H1 (cell line): ENCODE measurements around the gene PPP1R3E. TPM values are rescaled to one million over a fixed set of nuclear protein-coding genes. Genes with fewer than 3 reads are reported as not detected.

Experiments
- CTCF ChIA-PET: fragments of 300-600 bp; sonication (Branson Sonifier 250); formaldehyde crosslinking; loops from one replicate; lab custom pipeline; 2021; ENCODE audit not compliant: partially characterized antibody; lab: Charles Lee
- POLR2A ChIA-PET: fragments of 300-600 bp; sonication (Branson Sonifier 250); formaldehyde crosslinking; loops from one replicate; lab custom pipeline; 2021; ENCODE audit warnings: inconsistent platforms; ENCODE audit not compliant: partially characterized antibody; lab: Charles Lee
- DNase-seq, 2 experiments: peaks; one replicate each; pipeline versions ENCODE4 v3.0.0 to v3.0.0-alpha.2; 2010 to 2022; ENCODE audit warnings: low spot score in 2 of 2, low read depth in 1 of 2, mixed read lengths in 1 of 2
- FAIRE-seq: peaks from 2 replicates; lab custom pipeline; 2011; peaks lifted over from hg19 to GRCh38; lab: Jason Lieb, UNC
- H2AFZ ChIP-seq: 2 replicates; pipeline ENCODE4 v1.8.1; 2012; ENCODE audit warnings: low read length, inconsistent platforms
- H2AK5ac ChIP-seq: 2 replicates; pipeline ENCODE4 v1.6.1; 2013; ENCODE audit warnings: low read depth, low read length
- H2BK120ac ChIP-seq: replicated peaks from 2 replicates; pipeline ENCODE3; 2013; ENCODE audit warnings: low read depth, low read length, inconsistent platforms
- H2BK12ac ChIP-seq: 2 replicates; pipeline ENCODE4 v1.6.1; 2013; ENCODE audit warnings: low read depth, low read length
- H2BK15ac ChIP-seq: 2 replicates; pipeline ENCODE4 v1.6.1; 2013; ENCODE audit warnings: low read length
- H2BK20ac ChIP-seq: 2 replicates; pipeline ENCODE4 v1.6.1; 2013; ENCODE audit warnings: low read length
- H2BK5ac ChIP-seq: 2 replicates; pipeline ENCODE4 v1.6.1; 2013; ENCODE audit warnings: low read depth, low read length
- H3K14ac ChIP-seq: 2 replicates; pipeline ENCODE4 v1.6.1; 2013; ENCODE audit warnings: inconsistent platforms; ENCODE audit not compliant: insufficient read length
- H3K18ac ChIP-seq: 2 replicates; pipeline ENCODE4 v1.6.1; 2013; ENCODE audit warnings: low read length; ENCODE audit errors: extremely low read depth
- H3K23ac ChIP-seq: 2 replicates; pipeline ENCODE4 v1.6.1; 2013; ENCODE audit warnings: inconsistent platforms; ENCODE audit not compliant: insufficient read length
- H3K23me2 ChIP-seq: 2 replicates; pipeline ENCODE4 v1.6.1; 2013; ENCODE audit warnings: low read depth, low read length
- H3K27ac ChIP-seq: 2 replicates; pipeline ENCODE4 v1.6.1; 2011; ENCODE audit warnings: low read depth, low read length, inconsistent platforms
- H3K27me3 ChIP-seq, 4 experiments: replicated peaks in 1 of 4; 1 replicate in 1 of 4; 2 replicates in 3 of 4; pipeline versions ENCODE4 v1.6.1 to v1.8.1; 2011 to 2013; ENCODE audit warnings: low read length in 3 of 4, mild to moderate bottlenecking in 3 of 4, inconsistent platforms in 2 of 4, mixed read lengths in 2 of 4, moderate library complexity in 1 of 4; ENCODE audit not compliant: control insufficient read depth in 3 of 4, insufficient read depth in 3 of 4; ENCODE audit errors: extremely low read depth in 1 of 4
- H3K36me3 ChIP-seq, 4 experiments: 2 replicates each; pipeline versions ENCODE4 v1.6.1 to v1.8.1; 2011 to 2013; ENCODE audit warnings: mild to moderate bottlenecking in 4 of 4, low read length in 3 of 4, moderate library complexity in 2 of 4, control low read depth in 1 of 4, inconsistent platforms in 1 of 4; ENCODE audit not compliant: insufficient read depth in 4 of 4, control insufficient read depth in 2 of 4
- H3K4ac ChIP-seq: replicated peaks from 2 replicates; pipeline ENCODE3; 2013; ENCODE audit warnings: low read length, low read depth, mixed read lengths, inconsistent platforms; ENCODE audit not compliant: insufficient read length
- H3K4me1 ChIP-seq, 4 experiments: replicated peaks in 1 of 4; 1 replicate in 1 of 4; 2 replicates in 3 of 4; pipeline versions ENCODE4 v1.6.1 to v1.8.1; 2011 to 2013; ENCODE audit warnings: low read length in 3 of 4, inconsistent platforms in 2 of 4, mixed read lengths in 1 of 4; ENCODE audit not compliant: insufficient read depth in 4 of 4, control insufficient read depth in 3 of 4
- H3K4me2 ChIP-seq, 2 experiments: 2 replicates each; pipeline versions ENCODE4 v1.6.1 to v1.8.1; 2011 to 2013; ENCODE audit warnings: low read depth in 2 of 2, low read length in 2 of 2, control low read depth in 1 of 2, inconsistent platforms in 1 of 2, mild to moderate bottlenecking in 1 of 2; ENCODE audit not compliant: insufficient read depth in 1 of 2
- H3K4me3 ChIP-seq, 4 experiments: fragments of 200-600, 300-600 bp in 1 of 4; sonication (generic), shearing (Covaris generic), sonication (Bioruptor Twin) in 1 of 4; 2 replicates each; pipeline versions ENCODE4 v1.5.1 to v1.8.1; 2011 to 2016; ENCODE audit warnings: low read length in 4 of 4, low read depth in 3 of 4, control low read depth in 2 of 4, inconsistent platforms in 2 of 4, mild to moderate bottlenecking in 2 of 4, mixed read lengths in 1 of 4, moderate library complexity in 1 of 4; ENCODE audit not compliant: insufficient read depth in 2 of 4; ENCODE audit errors: extremely low read depth in 1 of 4
- H3K56ac ChIP-seq: replicated peaks from 2 replicates; pipeline ENCODE3; 2013; ENCODE audit warnings: low read depth, mild to moderate bottlenecking, mixed read lengths, low read length, inconsistent platforms; ENCODE audit not compliant: insufficient read length
- H3K79me1 ChIP-seq: 2 replicates; pipeline ENCODE4 v1.6.1; 2013; ENCODE audit warnings: low read depth, low read length, control low read depth
- H3K79me2 ChIP-seq, 2 experiments: 2 replicates each; pipeline versions ENCODE4 v1.6.1 to v1.8.1; 2012 to 2013; ENCODE audit warnings: low read length in 2 of 2, mild to moderate bottlenecking in 2 of 2, inconsistent platforms in 1 of 2; ENCODE audit not compliant: insufficient read depth in 2 of 2, control insufficient read depth in 1 of 2
- H3K9ac ChIP-seq, 4 experiments: replicated peaks in 1 of 4; 1 replicate in 1 of 4; 2 replicates in 3 of 4; pipeline versions ENCODE4 v1.6.1 to v1.8.1; 2011 to 2013; ENCODE audit warnings: low read depth in 3 of 4, low read length in 3 of 4, control low read depth in 2 of 4, mild to moderate bottlenecking in 2 of 4, moderate library complexity in 2 of 4, inconsistent platforms in 1 of 4; ENCODE audit errors: extremely low read depth in 1 of 4
- H3K9me3 ChIP-seq, 2 experiments: 2 replicates each; pipeline versions ENCODE4 v1.6.1 to v1.8.1; 2012 to 2013; ENCODE audit warnings: mild to moderate bottlenecking in 2 of 2, moderate library complexity in 2 of 2, control low read depth in 1 of 2, inconsistent platforms in 1 of 2, low read depth in 1 of 2, low read length in 1 of 2, mixed read lengths in 1 of 2; ENCODE audit not compliant: insufficient read depth in 2 of 2
- H4K20me1 ChIP-seq, 2 experiments: replicated peaks in 1 of 2; 2 replicates each; pipeline versions ENCODE3 to v1.8.1; 2011 to 2013; ENCODE audit warnings: inconsistent platforms in 2 of 2, low read length in 2 of 2, mild to moderate bottlenecking in 1 of 2; ENCODE audit not compliant: insufficient read depth in 2 of 2, control insufficient read depth in 1 of 2
- H4K5ac ChIP-seq: 2 replicates; pipeline ENCODE4 v1.6.1; 2013; ENCODE audit warnings: low read length, low read depth, mixed read lengths, inconsistent platforms; ENCODE audit not compliant: insufficient read length
- H4K8ac ChIP-seq: 2 replicates; pipeline ENCODE4 v1.8.0; 2013; ENCODE audit warnings: mild to moderate bottlenecking, moderate library complexity, low read length, inconsistent platforms; ENCODE audit not compliant: insufficient read depth; ENCODE audit errors: extremely low read depth
- H4K91ac ChIP-seq: replicated peaks from 2 replicates; pipeline ENCODE3; 2013; ENCODE audit warnings: low read length, mixed read lengths, inconsistent platforms; ENCODE audit not compliant: insufficient read length
- CHD1 ChIP-seq: IDR thresholded peaks from 2 replicates; pipeline ENCODE4 v1.6.1; 2012; ENCODE audit warnings: low read depth, low read length, improper control_type of control experiment
- CREB1 ChIP-seq: IDR thresholded peaks from 2 replicates; pipeline ENCODE4 v1.6.1; 2012; ENCODE audit warnings: inconsistent platforms
- EP300 ChIP-seq, 2 experiments: IDR thresholded peaks; 1 replicate in 1 of 2; 2 replicates in 1 of 2; pipeline ENCODE4 v1.6.1; 2011 to 2012; ENCODE audit warnings: low read depth in 2 of 2, low read length in 2 of 2, mild to moderate bottlenecking in 2 of 2, borderline replicate concordance in 1 of 2, inconsistent platforms in 1 of 2, moderate library complexity in 1 of 2
- FOSL1 ChIP-seq: IDR thresholded peaks from 2 replicates; pipeline ENCODE4 v1.6.1; 2011; ENCODE audit warnings: mild to moderate bottlenecking, low read depth, low read length, moderate library complexity; ENCODE audit not compliant: insufficient read depth
- GTF2F1 ChIP-seq: IDR thresholded peaks from 2 replicates; pipeline ENCODE4 v1.6.1; 2012; ENCODE audit warnings: low read depth, low read length, improper control_type of control experiment, borderline replicate concordance
- JUN ChIP-seq: IDR thresholded peaks from 2 replicates; pipeline ENCODE4 v1.6.1; 2011; ENCODE audit warnings: low read depth, mild to moderate bottlenecking, improper control_type of control experiment, low read length
- NRF1 ChIP-seq: IDR thresholded peaks from 2 replicates; pipeline ENCODE4 v1.6.1; 2011; ENCODE audit warnings: mild to moderate bottlenecking, low read depth, low read length, improper control_type of control experiment
- POLR2A ChIP-seq, 2 experiments: IDR thresholded peaks; 1 replicate in 1 of 2; 2 replicates in 1 of 2; pipeline ENCODE4 v1.6.1; 2011; ENCODE audit warnings: low read depth in 2 of 2, low read length in 2 of 2, mild to moderate bottlenecking in 2 of 2; ENCODE audit errors: control extremely low read depth in 1 of 2
- POLR2AphosphoS5 ChIP-seq: IDR thresholded peaks from 2 replicates; pipeline ENCODE4 v1.6.1; 2011; ENCODE audit warnings: low read depth, low read length
- RFX5 ChIP-seq: IDR thresholded peaks from 2 replicates; pipeline ENCODE4 v1.6.1; 2011; ENCODE audit warnings: low read depth, low read length, improper control_type of control experiment, borderline replicate concordance
- SIRT6 ChIP-seq: IDR thresholded peaks from one replicate; pipeline ENCODE4 v1.7.1; 2012; ENCODE audit warnings: low read length, inconsistent platforms
- SP1 ChIP-seq: IDR thresholded peaks from 2 replicates; pipeline ENCODE4 v1.6.1; 2011; ENCODE audit warnings: low read depth, low read length
- SRF ChIP-seq: IDR thresholded peaks from 2 replicates; pipeline ENCODE4 v1.6.1; 2011; ENCODE audit warnings: mild to moderate bottlenecking, low read depth, low read length, moderate library complexity
- SUZ12 ChIP-seq: fragments of 200-600 bp; sonication (generic); IDR thresholded peaks from 2 replicates; pipeline ENCODE4 v1.6.1; 2012; ENCODE audit warnings: mild to moderate bottlenecking, inconsistent platforms, low read length, moderate library complexity, mixed read lengths
- WGBS, 2 experiments: shearing (Covaris generic) in 1 of 2; methylation state at CpG; one replicate each; pipeline versions ENCODE4 v1.1.6 to v1.1.7; 2013 to 2015; ENCODE audit warnings: low lambda C conversion rate in 2 of 2, mixed read lengths in 2 of 2, inconsistent platforms in 1 of 2, low coverage in 1 of 2, missing lambda C conversion rate in 1 of 2; ENCODE audit not compliant: insufficient replicate concordance in 2 of 2, insufficient coverage in 1 of 2, insufficient read length in 1 of 2; ENCODE audit errors: extremely low coverage in 1 of 2, missing lambda C conversion rate in 1 of 2; 5-methylcytosine and 5-hydroxymethylcytosine counted together
- polyA plus RNA-seq, 7 experiments: library from polyadenylated mRNA; depleted of rRNA in 3 of 7; stranded (reverse) in 5 of 7; unstranded in 2 of 7; fragments of >200 nt in 5 of 7; fragments of 200-250 nt in 2 of 7; gene quantifications; 1 replicate in 5 of 7; 2 replicates in 1 of 7; 4 replicates in 1 of 7; pipeline versions ENCODE4 v1.2.1 to v1.2.3, GENCODE V29; 2011 to 2013; ENCODE audit warnings: missing spikeins in 2 of 7, mixed read lengths in 2 of 7
- total RNA-seq: library from RNA; stranded (reverse); fragmentation: NEBNext Ultra II Directional; extraction: Animal tissue kit (Norgen Biotek cat#: 25700); gene quantifications from 2 replicates; pipeline ENCODE4 v1.2.1, GENCODE V29; 2021
- TF ChIP-seq, protein P1 (sequence below): IDR thresholded peaks from 2 replicates; pipeline ENCODE4 v1.6.1; 2012; ENCODE audit warnings: inconsistent platforms

The PPP1R3E gene
- total and polyA plus RNA-seq, 2 of the 8 experiments (the other 6 are each of a cell fraction or from before 2014, with no cell fraction given) = 4.4 to 4.7 TPM

DNA sequence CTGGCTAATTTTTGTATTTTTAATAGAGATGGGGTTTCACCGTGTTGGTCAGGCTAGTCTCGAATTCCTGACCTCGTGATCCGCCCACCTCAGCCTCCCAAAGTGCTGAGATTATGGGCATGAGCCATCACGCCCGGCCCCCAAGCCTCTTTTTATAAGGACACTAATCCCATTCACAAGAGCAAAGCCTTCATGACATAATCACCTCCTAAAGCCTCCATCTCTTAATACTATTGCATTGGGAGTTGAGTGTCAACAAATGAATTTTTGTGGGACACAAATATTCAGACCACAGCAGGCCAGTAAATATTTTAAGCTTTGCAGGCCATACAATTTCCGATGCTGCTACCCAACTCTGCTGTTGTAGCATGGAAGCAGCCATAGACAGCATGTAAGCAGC, 54.1 kb downstream of the PPP1R3E start:
- no peak overlapping the region for H3K56ac ChIP-seq
- ChIA-PET CTCF (interaction anchor here (1.2 to 1.5 kb wide), 4 partner anchors 9 to 127 kb away, joined by 4 to 5 read pairs (median 4); partner anchors contain the start of gene RNF212B), POLR2A (interaction anchor here (1.7 kb wide), 1 partner anchor 11 kb away, joined by 9 read pairs; the partner anchor contains the start of gene RNF212B)
- H3K36me3 ChIP-seq = no peaks in the 10 kb centered on the region
- H4K5ac ChIP-seq = no peak overlapping the region
- peaks cover 9 to 22% (median 13%) of the 10 kb centered on the region in 4 experiments; a peak in 5 of 7 replicates for H3K4me1 ChIP-seq
- no peaks in the 10 kb centered on the region for H3K9me3 ChIP-seq
- peak overlapping the region; percentile 75; the same call in 1 of the 2 replicates for H2BK20ac ChIP-seq
- H2BK5ac ChIP-seq = no peak overlapping the region; the same call in 1 of the 2 replicates
- H3K27ac ChIP-seq = no peak overlapping the region
- H3K4ac ChIP-seq = no peak overlapping the region
- H2BK120ac ChIP-seq = no peak overlapping the region
- DNase-seq (no peak), FAIRE-seq (no peak)
- H3K23ac ChIP-seq = no peak overlapping the region
- no peak overlapping the region for H4K8ac ChIP-seq
- no peak overlapping the region for H4K91ac ChIP-seq
- no peak overlapping the region for H2AK5ac ChIP-seq
- H3K79me1 ChIP-seq = no peaks in the 10 kb centered on the region
- H3K18ac ChIP-seq = no peak overlapping the region
- peak overlapping the region; percentile 45; the same call in 1 of the 2 replicates for H2BK12ac ChIP-seq
- H2BK15ac ChIP-seq = no peak overlapping the region
- no peak overlapping the region for H3K4me3 ChIP-seq
- H3K4me2 ChIP-seq = no peak overlapping the region
- H3K27me3 ChIP-seq = no peaks in the 10 kb centered on the region
- H3K14ac ChIP-seq = no peak overlapping the region
- no peaks in the 10 kb centered on the region for H4K20me1 ChIP-seq
- no peak overlapping the region for H2AFZ ChIP-seq
- H3K79me2 ChIP-seq = no peaks in the 10 kb centered on the region
- no peak overlapping the region for H3K9ac ChIP-seq
- peaks cover 4% of the 10 kb centered on the region; the same call in 1 of the 2 replicates for H3K23me2 ChIP-seq
- WGBS, 2 experiments = 88% methylated on average over 7 of the region's 7 CpGs; no CpG with 5 or more reads in 1 of the 2 experiments
- TF ChIP-seq JUN (no peak), CHD1 (no peak), FOSL1 (no peak), SUZ12 (no peak), CREB1 (no peak), SRF (no peak), SIRT6 (no peak), NRF1 (no peak), SP1 (no peak), GTF2F1 (no peak), EP300 (IDR thresholded peaks at IDR 0.05; ENCODE audit: borderline replicate concordance in 1 of 2, low read depth in 2 of 2, low read length in 2 of 2) (no peak), POLR2A (IDR thresholded peaks at IDR 0.05; ENCODE audit: control extremely low read depth in 1 of 2, low read depth in 2 of 2, low read length in 2 of 2) (no peak), RFX5 (no peak), POLR2AphosphoS5 (no peak)
- TF ChIP-seq, protein P1, sequence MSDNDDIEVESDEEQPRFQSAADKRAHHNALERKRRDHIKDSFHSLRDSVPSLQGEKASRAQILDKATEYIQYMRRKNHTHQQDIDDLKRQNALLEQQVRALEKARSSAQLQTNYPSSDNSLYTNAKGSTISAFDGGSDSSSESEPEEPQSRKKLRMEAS = no peak
